Brain microvascular endothelial cell (primary cell): ENCODE data around the gene ZBTB38.

Experiments
- DNase-seq: peaks from one replicate; pipeline ENCODE4 v3.0.0-alpha.2; 2020
- H3K27ac ChIP-seq: fragments of 250-450 bp; sonication (Bioruptor Pico); 2 replicates; pipeline ENCODE4 v1.5.1; 2020; ENCODE audit warnings: mild to moderate bottlenecking, moderate library complexity
- H3K27me3 ChIP-seq: fragments of 250-450 bp; sonication (Bioruptor Pico); replicated peaks from 2 replicates; pipeline ENCODE4 v1.5.1; 2020; ENCODE audit warnings: mild to moderate bottlenecking
- H3K36me3 ChIP-seq: fragments of 250-450 bp; sonication (Bioruptor Pico); replicated peaks from 2 replicates; pipeline ENCODE4 v1.5.1; 2020; ENCODE audit warnings: mild to moderate bottlenecking
- H3K4me3 ChIP-seq: 2 replicates; pipeline ENCODE4 v1.5.1; 2011; ENCODE audit warnings: low read depth, mild to moderate bottlenecking, control low read depth, low read length, moderate library complexity
- CTCF ChIP-seq: IDR thresholded peaks from 2 replicates; pipeline ENCODE4 v1.5.1; 2011; ENCODE audit warnings: low read depth, mild to moderate bottlenecking, moderate library complexity, low read length, control low read depth, inconsistent platforms; ENCODE audit errors: missing control alignments
- in situ Hi-C: cut with HindIII; loops from 2 replicates; pipeline ENCODE4 v1.10.0; 2017; ENCODE audit warnings: low sequenced_read_pairs, low pct_ligation_motif_present

The ZBTB38 gene

GRCh38 chr3:141336672-141337522, 31.4 kb upstream of the ZBTB38 start:
- no peak overlapping the region for H3K4me3 ChIP-seq
- H3K36me3 ChIP-seq = no peaks in the 10 kb centered on the region
- in situ Hi-C loops = no loop called here
- peak overlapping the region; percentile 70 for H3K27ac ChIP-seq
- no peaks in the 10 kb centered on the region for H3K27me3 ChIP-seq
- no peak for TF ChIP-seq CTCF
- peak; percentile 84 for DNase-seq

- no peaks in the 10 kb centered on the region for H3K36me3 ChIP-seq
- peak overlapping the region; percentile 70 for H3K27ac ChIP-seq
- no peak for DNase-seq
- in situ Hi-C loops = no loop called here
- TF ChIP-seq CTCF = no peak
- no peaks in the 10 kb centered on the region for H3K27me3 ChIP-seq
- H3K4me3 ChIP-seq = no peak overlapping the region
Observed at GRCh38 chr3:141337523-141337854, 30.8 kb upstream of the ZBTB38 start.

GRCh38 chr3:141337991-141338390, 30.3 kb upstream of the ZBTB38 start:
- DNase-seq = no peak
- TF ChIP-seq CTCF = no peak
- Histone ChIP-seq H3K27ac (no peak overlapping the region), H3K36me3 (no peaks in the 10 kb centered on the region), H3K4me3 (no peak overlapping the region), H3K27me3 (no peaks in the 10 kb centered on the region)
- in situ Hi-C loops = no loop called here

GRCh38 chr3:141338881-141339280, 29.4 kb upstream of the ZBTB38 start:
- no peaks in the 10 kb centered on the region for H3K36me3 ChIP-seq

GRCh38 chr3:141341536-141341935, 26.8 kb upstream of the ZBTB38 start:
- H3K27ac ChIP-seq = no peak overlapping the region
- in situ Hi-C loops = no loop called here

More at GRCh38 chr3:141338881-141339280, 29.4 kb upstream of the ZBTB38 start:
- no peak overlapping the region for H3K4me3 ChIP-seq
- no peak overlapping the region for H3K27ac ChIP-seq
- no peak for TF ChIP-seq CTCF
- in situ Hi-C loops = no loop called here
- DNase-seq = no peak
- no peaks in the 10 kb centered on the region for H3K27me3 ChIP-seq

More at GRCh38 chr3:141341536-141341935, 26.8 kb upstream of the ZBTB38 start:
- Histone ChIP-seq H3K36me3 (no peaks in the 10 kb centered on the region), H3K27me3 (no peaks in the 10 kb centered on the region), H3K4me3 (no peak overlapping the region)
- no peak for DNase-seq
- no peak for TF ChIP-seq CTCF
